GM23338 (cell line): ENCODE data around the gene ABHD12. TPM values are rescaled to one million over a fixed set of nuclear protein-coding genes. Genes with fewer than 3 reads are reported as not detected.

Source experiments
- CREB1 ChIP-seq: fragments of 250-450 bp; sonication (Bioruptor Pico); IDR thresholded peaks from 2 replicates; pipeline ENCODE4 v1.5.0; 2020; ENCODE audit warnings: low read depth, mild to moderate bottlenecking, moderate library complexity
- ETS1 ChIP-seq: IDR thresholded peaks from 2 replicates; pipeline ENCODE4 v1.6.1; 2016; ENCODE audit warnings: antibody characterized with exemption
- EZH2 ChIP-seq: fragments of 200-600 bp; sonication (generic); IDR thresholded peaks from one replicate; pipeline ENCODE4 v1.8.0; 2017; ENCODE audit warnings: antibody characterized with exemption, mild to moderate bottlenecking, low read depth; ENCODE audit not compliant: unreplicated experiment
- EZH2phosphoT487 ChIP-seq: fragments of 200-600 bp; sonication (generic); IDR thresholded peaks from one replicate; pipeline ENCODE4 v1.8.1; 2018; ENCODE audit warnings: antibody characterized with exemption; ENCODE audit not compliant: unreplicated experiment
- POLR2AphosphoS5 ChIP-seq: IDR thresholded peaks from 2 replicates; pipeline ENCODE4 v1.6.1; 2016; ENCODE audit warnings: antibody characterized with exemption, low read depth
- STAT1 ChIP-seq: IDR thresholded peaks from one replicate; pipeline ENCODE4 v1.6.1; 2016; ENCODE audit warnings: antibody characterized with exemption; ENCODE audit not compliant: unreplicated experiment
- ZNF114 ChIP-seq: fragments of 250-450 bp; sonication (Bioruptor Pico); IDR thresholded peaks from 2 replicates; pipeline ENCODE4 v1.5.0; 2020; ENCODE audit warnings: mild to moderate bottlenecking, moderate library complexity
- ZNF331 ChIP-seq: fragments of 250-450 bp; sonication (Bioruptor Pico); IDR thresholded peaks from 2 replicates; pipeline ENCODE4 v1.5.0; 2020; ENCODE audit warnings: low read depth, mild to moderate bottlenecking, moderate library complexity
- polyA plus RNA-seq: library from polyadenylated mRNA; unstranded; fragments of >200 nt; fragmentation: Nextera tagmentation; extraction: Ambion mirVana; gene quantifications from 2 replicates; pipeline ENCODE4 v1.2.1, GENCODE V29; 2016
- total RNA-seq: library from RNA; depleted of rRNA; stranded (reverse); fragments of >200 nt; shearing (Covaris generic); gene quantifications from 2 replicates; pipeline ENCODE4 v1.2.3, GENCODE V29; 2014
- TF ChIP-seq, protein P1 (sequence below): fragments of 250-450 bp; sonication (Bioruptor Pico); IDR thresholded peaks from 2 replicates; pipeline ENCODE4 v1.5.0; 2020; ENCODE audit warnings: mild to moderate bottlenecking, moderate library complexity
- TF ChIP-seq, protein P2 (sequence below), 2 experiments: fragments of 200-600 bp in 1 of 2; sonication (generic) in 1 of 2; conservative IDR thresholded peaks; 2 replicates each; pipeline versions ENCODE4 v1.5.1 to v1.6.1; 2016 to 2017; ENCODE audit warnings: antibody characterized with exemption in 2 of 2, low read depth in 2 of 2, mild to moderate bottlenecking in 2 of 2, moderate library complexity in 1 of 2

Gene ABHD12
- total and polyA plus RNA-seq, 2 experiments from 2014 or later, result 40.2 to 57.8 TPM

DNA sequence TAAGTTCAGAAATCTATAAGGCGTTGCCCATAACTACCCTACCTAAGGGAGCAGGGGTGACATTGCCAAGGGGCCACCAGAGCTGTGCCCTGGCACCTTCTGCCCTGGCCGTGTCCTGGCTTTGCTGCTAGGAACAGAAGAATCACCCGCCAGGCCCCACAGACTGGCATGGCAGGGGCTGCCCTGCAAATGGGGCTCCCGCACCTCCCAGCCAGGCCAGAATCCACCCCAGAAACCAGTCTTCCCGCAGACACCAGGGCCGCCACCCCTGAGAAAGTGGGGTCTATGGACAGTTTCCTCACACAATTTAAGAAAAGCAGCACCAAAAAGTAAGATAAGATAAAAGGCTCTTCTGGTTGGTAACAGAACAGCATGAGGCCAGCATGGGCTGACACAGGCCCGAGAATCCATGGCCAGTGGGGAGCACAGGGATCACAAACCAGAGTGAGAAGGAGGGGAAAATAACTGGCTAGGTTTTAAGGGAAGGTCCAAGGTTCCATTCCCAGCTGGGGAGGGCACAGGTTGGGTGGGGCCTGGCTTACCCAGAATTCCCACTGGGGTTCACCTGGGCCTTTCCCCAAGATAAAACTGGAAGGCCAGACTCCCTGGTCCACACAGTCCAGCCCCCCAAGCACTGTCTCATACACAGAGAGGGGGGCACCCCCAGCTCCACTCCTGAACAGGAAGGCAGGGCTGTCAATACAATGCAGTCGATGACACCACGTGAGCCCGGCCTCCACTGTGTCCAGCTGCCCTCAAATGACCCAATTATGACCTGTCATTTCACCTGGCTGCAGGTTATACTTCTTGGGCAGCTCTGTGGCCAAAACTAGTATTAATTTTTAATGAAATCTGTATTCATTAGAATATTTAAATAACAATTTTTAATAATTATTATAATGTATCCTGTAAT, 83.4 kb downstream of the ABHD12 start (continued):
- TF ChIP-seq, protein P1, sequence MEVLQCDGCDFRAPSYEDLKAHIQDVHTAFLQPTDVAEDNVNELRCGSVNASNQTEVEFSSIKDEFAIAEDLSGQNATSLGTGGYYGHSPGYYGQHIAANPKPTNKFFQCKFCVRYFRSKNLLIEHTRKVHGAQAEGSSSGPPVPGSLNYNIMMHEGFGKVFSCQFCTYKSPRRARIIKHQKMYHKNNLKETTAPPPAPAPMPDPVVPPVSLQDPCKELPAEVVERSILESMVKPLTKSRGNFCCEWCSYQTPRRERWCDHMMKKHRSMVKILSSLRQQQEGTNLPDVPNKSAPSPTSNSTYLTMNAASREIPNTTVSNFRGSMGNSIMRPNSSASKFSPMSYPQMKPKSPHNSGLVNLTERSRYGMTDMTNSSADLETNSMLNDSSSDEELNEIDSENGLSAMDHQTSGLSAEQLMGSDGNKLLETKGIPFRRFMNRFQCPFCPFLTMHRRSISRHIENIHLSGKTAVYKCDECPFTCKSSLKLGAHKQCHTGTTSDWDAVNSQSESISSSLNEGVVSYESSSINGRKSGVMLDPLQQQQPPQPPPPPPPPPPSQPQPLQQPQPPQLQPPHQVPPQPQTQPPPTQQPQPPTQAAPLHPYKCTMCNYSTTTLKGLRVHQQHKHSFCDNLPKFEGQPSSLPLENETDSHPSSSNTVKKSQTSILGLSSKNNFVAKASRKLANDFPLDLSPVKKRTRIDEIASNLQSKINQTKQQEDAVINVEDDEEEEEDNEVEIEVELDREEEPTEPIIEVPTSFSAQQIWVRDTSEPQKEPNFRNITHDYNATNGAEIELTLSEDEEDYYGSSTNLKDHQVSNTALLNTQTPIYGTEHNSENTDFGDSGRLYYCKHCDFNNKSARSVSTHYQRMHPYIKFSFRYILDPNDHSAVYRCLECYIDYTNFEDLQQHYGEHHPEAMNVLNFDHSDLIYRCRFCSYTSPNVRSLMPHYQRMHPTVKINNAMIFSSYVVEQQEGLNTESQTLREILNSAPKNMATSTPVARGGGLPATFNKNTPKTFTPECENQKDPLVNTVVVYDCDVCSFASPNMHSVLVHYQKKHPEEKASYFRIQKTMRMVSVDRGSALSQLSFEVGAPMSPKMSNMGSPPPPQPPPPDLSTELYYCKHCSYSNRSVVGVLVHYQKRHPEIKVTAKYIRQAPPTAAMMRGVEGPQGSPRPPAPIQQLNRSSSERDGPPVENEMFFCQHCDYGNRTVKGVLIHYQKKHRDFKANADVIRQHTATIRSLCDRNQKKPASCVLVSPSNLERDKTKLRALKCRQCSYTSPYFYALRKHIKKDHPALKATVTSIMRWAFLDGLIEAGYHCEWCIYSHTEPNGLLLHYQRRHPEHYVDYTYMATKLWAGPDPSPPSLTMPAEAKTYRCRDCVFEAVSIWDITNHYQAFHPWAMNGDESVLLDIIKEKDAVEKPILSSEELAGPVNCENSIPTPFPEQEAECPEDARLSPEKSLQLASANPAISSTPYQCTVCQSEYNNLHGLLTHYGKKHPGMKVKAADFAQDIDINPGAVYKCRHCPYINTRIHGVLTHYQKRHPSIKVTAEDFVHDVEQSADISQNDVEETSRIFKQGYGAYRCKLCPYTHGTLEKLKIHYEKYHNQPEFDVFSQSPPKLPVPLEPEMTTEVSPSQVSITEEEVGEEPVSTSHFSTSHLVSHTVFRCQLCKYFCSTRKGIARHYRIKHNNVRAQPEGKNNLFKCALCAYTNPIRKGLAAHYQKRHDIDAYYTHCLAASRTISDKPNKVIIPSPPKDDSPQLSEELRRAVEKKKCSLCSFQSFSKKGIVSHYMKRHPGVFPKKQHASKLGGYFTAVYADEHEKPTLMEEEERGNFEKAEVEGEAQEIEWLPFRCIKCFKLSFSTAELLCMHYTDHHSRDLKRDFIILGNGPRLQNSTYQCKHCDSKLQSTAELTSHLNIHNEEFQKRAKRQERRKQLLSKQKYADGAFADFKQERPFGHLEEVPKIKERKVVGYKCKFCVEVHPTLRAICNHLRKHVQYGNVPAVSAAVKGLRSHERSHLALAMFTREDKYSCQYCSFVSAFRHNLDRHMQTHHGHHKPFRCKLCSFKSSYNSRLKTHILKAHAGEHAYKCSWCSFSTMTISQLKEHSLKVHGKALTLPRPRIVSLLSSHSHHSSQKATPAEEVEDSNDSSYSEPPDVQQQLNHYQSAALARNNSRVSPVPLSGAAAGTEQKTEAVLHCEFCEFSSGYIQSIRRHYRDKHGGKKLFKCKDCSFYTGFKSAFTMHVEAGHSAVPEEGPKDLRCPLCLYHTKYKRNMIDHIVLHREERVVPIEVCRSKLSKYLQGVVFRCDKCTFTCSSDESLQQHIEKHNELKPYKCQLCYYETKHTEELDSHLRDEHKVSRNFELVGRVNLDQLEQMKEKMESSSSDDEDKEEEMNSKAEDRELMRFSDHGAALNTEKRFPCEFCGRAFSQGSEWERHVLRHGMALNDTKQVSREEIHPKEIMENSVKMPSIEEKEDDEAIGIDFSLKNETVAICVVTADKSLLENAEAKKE (CRISPR knock-in tag), result no peak
- TF ChIP-seq EZH2 (no peak), CREB1 (CRISPR knock-in tag) (no peak), EZH2phosphoT487 (no peak), STAT1 (no peak), POLR2AphosphoS5 (no peak), ZNF114 (CRISPR knock-in tag) (no peak), ZNF331 (no peak), ETS1 (no peak)
- TF ChIP-seq, protein P2, sequence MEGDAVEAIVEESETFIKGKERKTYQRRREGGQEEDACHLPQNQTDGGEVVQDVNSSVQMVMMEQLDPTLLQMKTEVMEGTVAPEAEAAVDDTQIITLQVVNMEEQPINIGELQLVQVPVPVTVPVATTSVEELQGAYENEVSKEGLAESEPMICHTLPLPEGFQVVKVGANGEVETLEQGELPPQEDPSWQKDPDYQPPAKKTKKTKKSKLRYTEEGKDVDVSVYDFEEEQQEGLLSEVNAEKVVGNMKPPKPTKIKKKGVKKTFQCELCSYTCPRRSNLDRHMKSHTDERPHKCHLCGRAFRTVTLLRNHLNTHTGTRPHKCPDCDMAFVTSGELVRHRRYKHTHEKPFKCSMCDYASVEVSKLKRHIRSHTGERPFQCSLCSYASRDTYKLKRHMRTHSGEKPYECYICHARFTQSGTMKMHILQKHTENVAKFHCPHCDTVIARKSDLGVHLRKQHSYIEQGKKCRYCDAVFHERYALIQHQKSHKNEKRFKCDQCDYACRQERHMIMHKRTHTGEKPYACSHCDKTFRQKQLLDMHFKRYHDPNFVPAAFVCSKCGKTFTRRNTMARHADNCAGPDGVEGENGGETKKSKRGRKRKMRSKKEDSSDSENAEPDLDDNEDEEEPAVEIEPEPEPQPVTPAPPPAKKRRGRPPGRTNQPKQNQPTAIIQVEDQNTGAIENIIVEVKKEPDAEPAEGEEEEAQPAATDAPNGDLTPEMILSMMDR (conservative IDR thresholded peaks at IDR 0.05; ENCODE audit: low read depth in 2 of 2), result no peak
